ENCODE results near the gene MX2. TPM values are rescaled to one million over a fixed set of nuclear protein-coding genes. Genes with fewer than 3 reads are reported as not detected.

MX2 gene
- total and polyA plus RNA-seq, 10 of the 15 experiments (the other 5 are each of a cell fraction or from before 2014, with no cell fraction given) = 10.5 to 167 (median 46.1) TPM

DNA sequence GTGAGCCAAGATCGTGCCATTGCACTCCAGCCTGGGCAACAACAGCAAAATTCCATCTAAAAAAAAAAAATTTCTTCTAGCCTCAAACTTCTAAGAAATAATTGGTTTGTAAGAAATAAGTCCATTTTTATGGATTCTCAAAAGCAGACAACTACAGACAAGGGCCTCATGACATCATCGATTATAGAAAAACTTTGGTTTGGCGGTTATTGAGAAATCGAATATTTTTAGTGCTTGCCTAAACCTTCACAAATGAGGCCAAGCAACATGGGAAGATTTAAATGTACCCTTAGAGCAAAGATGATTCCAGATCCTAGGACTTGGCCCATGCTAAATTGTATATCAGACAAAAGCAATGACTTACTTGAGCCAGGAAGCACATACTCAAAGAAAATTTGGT, 36.4 kb downstream of the MX2 start:
- no peaks in the 10 kb centered on the region for H3K9me3 ChIP-seq (replicated peaks; ENCODE audit: control insufficient read depth, insufficient read depth, low read length)
- ATAC-seq (no peak), DNase-seq (ENCODE audit: low read depth, low spot score) (no peak), FAIRE-seq (no peak)
- no peak overlapping the region for H3K4me3 ChIP-seq
- no peak overlapping the region for H3K27ac ChIP-seq (ENCODE audit: control insufficient read depth, insufficient read depth)
- CTCF ChIA-PET = interaction anchor here (1.3 kb wide), 1 partner anchor 20 kb away, joined by 4 read pairs; no protein-coding TSS in a partner anchor
- H2AFZ ChIP-seq (ENCODE audit: control insufficient read depth, low read depth, low read length) = no peak overlapping the region
- TF ChIP-seq FOXM1 (IDR thresholded peaks at IDR 0.05; ENCODE audit: low read depth, low read length) = no peak
- TF ChIP-seq, protein P1, sequence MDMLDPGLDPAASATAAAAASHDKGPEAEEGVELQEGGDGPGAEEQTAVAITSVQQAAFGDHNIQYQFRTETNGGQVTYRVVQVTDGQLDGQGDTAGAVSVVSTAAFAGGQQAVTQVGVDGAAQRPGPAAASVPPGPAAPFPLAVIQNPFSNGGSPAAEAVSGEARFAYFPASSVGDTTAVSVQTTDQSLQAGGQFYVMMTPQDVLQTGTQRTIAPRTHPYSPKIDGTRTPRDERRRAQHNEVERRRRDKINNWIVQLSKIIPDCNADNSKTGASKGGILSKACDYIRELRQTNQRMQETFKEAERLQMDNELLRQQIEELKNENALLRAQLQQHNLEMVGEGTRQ (IDR thresholded peaks at IDR 0.05; ENCODE audit: borderline replicate concordance, low read depth, low read length) = no peak
- no peak for TF ChIP-seq YY1 (IDR thresholded peaks at IDR 0.05; ENCODE audit: low read depth, low read length)
- TF ChIP-seq BRCA1 (IDR thresholded peaks at IDR 0.05; ENCODE audit: low read depth, low read length) = no peak
- TF ChIP-seq, protein P2, sequence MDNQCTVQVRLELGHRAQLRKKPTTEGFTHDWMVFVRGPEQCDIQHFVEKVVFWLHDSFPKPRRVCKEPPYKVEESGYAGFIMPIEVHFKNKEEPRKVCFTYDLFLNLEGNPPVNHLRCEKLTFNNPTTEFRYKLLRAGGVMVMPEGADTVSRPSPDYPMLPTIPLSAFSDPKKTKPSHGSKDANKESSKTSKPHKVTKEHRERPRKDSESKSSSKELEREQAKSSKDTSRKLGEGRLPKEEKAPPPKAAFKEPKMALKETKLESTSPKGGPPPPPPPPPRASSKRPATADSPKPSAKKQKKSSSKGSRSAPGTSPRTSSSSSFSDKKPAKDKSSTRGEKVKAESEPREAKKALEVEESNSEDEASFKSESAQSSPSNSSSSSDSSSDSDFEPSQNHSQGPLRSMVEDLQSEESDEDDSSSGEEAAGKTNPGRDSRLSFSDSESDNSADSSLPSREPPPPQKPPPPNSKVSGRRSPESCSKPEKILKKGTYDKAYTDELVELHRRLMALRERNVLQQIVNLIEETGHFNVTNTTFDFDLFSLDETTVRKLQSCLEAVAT (IDR thresholded peaks at IDR 0.05) = no peak
- TF ChIP-seq ZNF274 (IDR thresholded peaks at IDR 0.05; ENCODE audit: insufficient read depth, insufficient read length) = no peak
- TF ChIP-seq TCF7 (IDR thresholded peaks at IDR 0.05; ENCODE audit: borderline replicate concordance) = no peak
- TF ChIP-seq, protein P3, sequence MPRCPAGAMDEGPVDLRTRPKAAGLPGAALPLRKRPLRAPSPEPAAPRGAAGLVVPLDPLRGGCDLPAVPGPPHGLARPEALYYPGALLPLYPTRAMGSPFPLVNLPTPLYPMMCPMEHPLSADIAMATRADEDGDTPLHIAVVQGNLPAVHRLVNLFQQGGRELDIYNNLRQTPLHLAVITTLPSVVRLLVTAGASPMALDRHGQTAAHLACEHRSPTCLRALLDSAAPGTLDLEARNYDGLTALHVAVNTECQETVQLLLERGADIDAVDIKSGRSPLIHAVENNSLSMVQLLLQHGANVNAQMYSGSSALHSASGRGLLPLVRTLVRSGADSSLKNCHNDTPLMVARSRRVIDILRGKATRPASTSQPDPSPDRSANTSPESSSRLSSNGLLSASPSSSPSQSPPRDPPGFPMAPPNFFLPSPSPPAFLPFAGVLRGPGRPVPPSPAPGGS (IDR thresholded peaks at IDR 0.05; ENCODE audit: borderline replicate concordance, insufficient read depth, low read depth, low read length, poor library complexity, severe bottlenecking) = no peak
- no peak for TF ChIP-seq POLR2AphosphoS5 (IDR thresholded peaks at IDR 0.05; ENCODE audit: low read length)
- TF ChIP-seq PAX8 (IDR thresholded peaks at IDR 0.05) = no peak
- no peak for TF ChIP-seq HDAC2 (IDR thresholded peaks at IDR 0.05)
- no peak for TF ChIP-seq RB1 (IDR thresholded peaks at IDR 0.05; ENCODE audit: borderline replicate concordance)
- TF ChIP-seq, protein P4, sequence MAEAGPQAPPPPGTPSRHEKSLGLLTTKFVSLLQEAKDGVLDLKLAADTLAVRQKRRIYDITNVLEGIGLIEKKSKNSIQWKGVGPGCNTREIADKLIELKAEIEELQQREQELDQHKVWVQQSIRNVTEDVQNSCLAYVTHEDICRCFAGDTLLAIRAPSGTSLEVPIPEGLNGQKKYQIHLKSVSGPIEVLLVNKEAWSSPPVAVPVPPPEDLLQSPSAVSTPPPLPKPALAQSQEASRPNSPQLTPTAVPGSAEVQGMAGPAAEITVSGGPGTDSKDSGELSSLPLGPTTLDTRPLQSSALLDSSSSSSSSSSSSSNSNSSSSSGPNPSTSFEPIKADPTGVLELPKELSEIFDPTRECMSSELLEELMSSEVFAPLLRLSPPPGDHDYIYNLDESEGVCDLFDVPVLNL (IDR thresholded peaks at IDR 0.05; ENCODE audit: low read depth, low read length) = no peak
- no peak for TF ChIP-seq CREM (IDR thresholded peaks at IDR 0.05; ENCODE audit: low read depth)
- TF ChIP-seq, protein P5, sequence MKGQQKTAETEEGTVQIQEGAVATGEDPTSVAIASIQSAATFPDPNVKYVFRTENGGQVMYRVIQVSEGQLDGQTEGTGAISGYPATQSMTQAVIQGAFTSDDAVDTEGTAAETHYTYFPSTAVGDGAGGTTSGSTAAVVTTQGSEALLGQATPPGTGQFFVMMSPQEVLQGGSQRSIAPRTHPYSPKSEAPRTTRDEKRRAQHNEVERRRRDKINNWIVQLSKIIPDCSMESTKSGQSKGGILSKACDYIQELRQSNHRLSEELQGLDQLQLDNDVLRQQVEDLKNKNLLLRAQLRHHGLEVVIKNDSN (IDR thresholded peaks at IDR 0.05; ENCODE audit: borderline replicate concordance, extremely low read length, insufficient read depth, low read depth, low read length) = no peak
- TF ChIP-seq, protein P6, sequence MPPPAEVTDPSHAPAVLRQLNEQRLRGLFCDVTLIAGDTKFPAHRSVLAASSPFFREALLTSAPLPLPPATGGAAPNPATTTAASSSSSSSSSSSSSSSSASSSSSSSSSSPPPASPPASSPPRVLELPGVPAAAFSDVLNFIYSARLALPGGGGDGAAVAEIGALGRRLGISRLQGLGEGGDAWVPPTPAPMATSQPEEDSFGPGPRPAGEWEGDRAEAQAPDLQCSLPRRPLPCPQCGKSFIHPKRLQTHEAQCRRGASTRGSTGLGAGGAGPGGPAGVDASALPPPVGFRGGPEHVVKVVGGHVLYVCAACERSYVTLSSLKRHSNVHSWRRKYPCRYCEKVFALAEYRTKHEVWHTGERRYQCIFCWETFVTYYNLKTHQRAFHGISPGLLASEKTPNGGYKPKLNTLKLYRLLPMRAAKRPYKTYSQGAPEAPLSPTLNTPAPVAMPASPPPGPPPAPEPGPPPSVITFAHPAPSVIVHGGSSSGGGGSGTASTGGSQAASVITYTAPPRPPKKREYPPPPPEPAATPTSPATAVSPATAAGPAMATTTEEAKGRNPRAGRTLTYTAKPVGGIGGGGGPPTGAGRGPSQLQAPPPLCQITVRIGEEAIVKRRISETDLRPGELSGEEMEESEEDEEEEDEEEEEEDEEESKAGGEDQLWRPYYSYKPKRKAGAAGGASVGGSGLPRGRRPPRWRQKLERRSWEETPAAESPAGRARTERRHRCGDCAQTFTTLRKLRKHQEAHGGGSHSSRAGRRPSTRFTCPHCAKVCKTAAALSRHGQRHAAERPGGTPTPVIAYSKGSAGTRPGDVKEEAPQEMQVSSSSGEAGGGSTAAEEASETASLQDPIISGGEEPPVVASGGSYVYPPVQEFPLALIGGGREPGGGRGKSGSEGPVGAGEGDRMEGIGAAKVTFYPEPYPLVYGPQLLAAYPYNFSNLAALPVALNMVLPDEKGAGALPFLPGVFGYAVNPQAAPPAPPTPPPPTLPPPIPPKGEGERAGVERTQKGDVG (CRISPR knock-in tag; IDR thresholded peaks at IDR 0.05) = no peak
- H4K20me1 ChIP-seq (ENCODE audit: control insufficient read depth, insufficient read depth) = no peaks in the 10 kb centered on the region
- no TSS peak for BruUV-seq (replicated peaks)
- WGBS (ENCODE audit: insufficient coverage, insufficient replicate concordance, low lambda C conversion rate, missing lambda C conversion rate) = 95% methylated on average over 4 of the region's 4 CpGs
- no peaks in the 10 kb centered on the region; the same call in 1 of the 2 replicates for H3K4me1 ChIP-seq (ENCODE audit: control insufficient read depth, insufficient read depth, low read length)
- no peaks in the 10 kb centered on the region for H3K79me2 ChIP-seq (ENCODE audit: control insufficient read depth, insufficient read depth, low read length)
- no peak overlapping the region for H3K9ac ChIP-seq (ENCODE audit: control insufficient read depth, insufficient read depth, low read length)
- H3K4me2 ChIP-seq (ENCODE audit: control insufficient read depth, insufficient read depth) = no peak overlapping the region
- no peaks in the 10 kb centered on the region for H3K27me3 ChIP-seq (replicated peaks in 1 of 2; ENCODE audit: control insufficient read depth in 2 of 2, insufficient read depth in 2 of 2, low read length in 1 of 2)
- POLR2A ChIA-PET = no interaction called here
- RAD21 ChIA-PET (ENCODE audit: unreplicated experiment) = no interaction called here
- intact Hi-C loops (cut with micrococcal nuclease; ENCODE audit: unreplicated experiment) (no loop called here), in situ Hi-C loops (cut with MboI) (no loop called here)
- SMC1A ChIA-PET (ENCODE audit: uncharacterized antibody, unreplicated experiment) = interaction anchor here (1.7 kb wide), 1 partner anchor 28 kb away, joined by 6 read pairs; no protein-coding TSS in a partner anchor
- H3K36me3 ChIP-seq (ENCODE audit: control insufficient read depth in 2 of 2, insufficient read depth in 2 of 2, low read length in 1 of 2) = peaks cover 13 to 40% of the 10 kb centered on the region in 2 experiments; a peak in 3 of 4 replicates

Data from GM12878 (cell line).